ENCODE measurements around the gene TLL2. TPM values are rescaled to one million over a fixed set of nuclear protein-coding genes. Genes with fewer than 3 reads are reported as not detected.

Gene TLL2
- total and polyA plus RNA-seq, 12 donors: 0.10 to 0.40 (median 0.13) TPM; not detected in 6

DNA sequence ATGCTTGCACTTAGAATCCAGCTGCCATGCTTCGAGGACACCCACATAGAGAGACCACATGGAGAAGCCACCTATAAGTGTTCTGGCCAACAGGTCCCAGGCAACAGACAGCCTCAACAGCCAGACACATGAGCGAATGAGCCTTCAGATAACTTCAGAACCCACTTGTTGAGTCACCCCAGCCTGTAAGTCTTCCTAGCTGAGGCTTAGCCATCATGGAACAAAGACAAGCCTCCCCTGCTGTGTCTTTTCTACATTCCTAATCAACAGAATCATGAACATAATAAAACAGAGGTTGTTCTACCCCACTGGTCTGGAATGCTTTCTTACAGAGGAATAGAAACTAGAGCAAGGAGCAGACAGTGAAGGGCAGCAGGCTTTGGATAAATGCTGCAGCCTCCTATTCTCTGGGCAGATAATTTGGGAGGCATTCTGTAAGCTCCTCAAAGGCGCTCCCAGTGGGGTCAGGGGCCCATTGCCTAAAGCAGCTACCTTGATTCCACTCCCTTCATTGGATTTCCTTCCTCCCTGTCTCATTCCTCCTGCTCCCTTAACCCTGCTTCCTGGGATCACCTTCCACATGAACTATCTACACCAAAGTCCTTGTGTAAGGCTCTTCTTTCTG lies 4.6 kb downstream of the TLL2 start:
- TF ChIP-seq POLR2A (IDR thresholded peaks at IDR 0.05): no peak
- TF ChIP-seq, protein P1, sequence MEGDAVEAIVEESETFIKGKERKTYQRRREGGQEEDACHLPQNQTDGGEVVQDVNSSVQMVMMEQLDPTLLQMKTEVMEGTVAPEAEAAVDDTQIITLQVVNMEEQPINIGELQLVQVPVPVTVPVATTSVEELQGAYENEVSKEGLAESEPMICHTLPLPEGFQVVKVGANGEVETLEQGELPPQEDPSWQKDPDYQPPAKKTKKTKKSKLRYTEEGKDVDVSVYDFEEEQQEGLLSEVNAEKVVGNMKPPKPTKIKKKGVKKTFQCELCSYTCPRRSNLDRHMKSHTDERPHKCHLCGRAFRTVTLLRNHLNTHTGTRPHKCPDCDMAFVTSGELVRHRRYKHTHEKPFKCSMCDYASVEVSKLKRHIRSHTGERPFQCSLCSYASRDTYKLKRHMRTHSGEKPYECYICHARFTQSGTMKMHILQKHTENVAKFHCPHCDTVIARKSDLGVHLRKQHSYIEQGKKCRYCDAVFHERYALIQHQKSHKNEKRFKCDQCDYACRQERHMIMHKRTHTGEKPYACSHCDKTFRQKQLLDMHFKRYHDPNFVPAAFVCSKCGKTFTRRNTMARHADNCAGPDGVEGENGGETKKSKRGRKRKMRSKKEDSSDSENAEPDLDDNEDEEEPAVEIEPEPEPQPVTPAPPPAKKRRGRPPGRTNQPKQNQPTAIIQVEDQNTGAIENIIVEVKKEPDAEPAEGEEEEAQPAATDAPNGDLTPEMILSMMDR (IDR thresholded peaks at IDR 0.05): no peak
- Histone ChIP-seq H3K27me3 (no peaks in the 10 kb centered on the region), H3K4me3 (no peak overlapping the region), H3K36me3 (replicated peaks in 1 of 2) (no peaks in the 10 kb centered on the region), H3K4me1 (replicated peaks in 1 of 2) (peaks cover 18 to 19% of the 10 kb centered on the region in 2 donors), H3K27ac (no peak overlapping the region), H3K9me3 (replicated peaks in 1 of 3) (no peaks in the 10 kb centered on the region)
- intact Hi-C loops (cut with DNase I): loop anchor here in 1 of 2 donors (10.0 kb wide), 1 partner anchor 134 kb away; no protein-coding TSS in a partner anchor
- DNase-seq: no peak
- 82 to 87% (median 85%) methylated on average over 2 to 3 of the region's 3 CpGs for WGBS, 4 donors

DNA sequence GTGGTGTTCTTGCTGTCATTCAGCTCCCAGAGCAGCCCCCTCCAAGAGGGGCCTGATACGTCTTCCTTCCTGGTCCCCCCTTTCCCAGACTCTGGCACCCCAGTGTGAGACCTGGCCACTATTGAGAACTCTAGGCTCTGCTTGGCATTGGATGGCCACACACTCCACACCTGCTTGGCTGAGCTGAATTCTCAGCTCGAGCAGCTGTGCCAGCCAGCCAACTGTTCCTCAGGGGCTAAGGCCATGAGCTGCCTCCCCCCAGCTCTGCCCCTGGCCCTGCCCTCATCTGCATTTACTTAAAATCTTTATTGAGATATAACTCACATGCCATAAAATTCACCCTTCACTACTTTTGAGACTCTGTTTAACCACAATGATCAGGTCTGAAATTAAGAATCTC lies 6.7 kb downstream of the TLL2 start:
- H3K4me1 ChIP-seq (replicated peaks in 1 of 2): no peaks in the 10 kb centered on the region
- no peak overlapping the region for H3K27ac ChIP-seq
- no peak for DNase-seq
- TF ChIP-seq, protein P1 (IDR thresholded peaks at IDR 0.05): no peak
- no peak for TF ChIP-seq POLR2A (IDR thresholded peaks at IDR 0.05)
- H3K9me3 ChIP-seq (replicated peaks in 1 of 3): no peaks in the 10 kb centered on the region
- H3K36me3 ChIP-seq (replicated peaks in 1 of 2): no peaks in the 10 kb centered on the region
- no peak overlapping the region for H3K4me3 ChIP-seq
- intact Hi-C loops (cut with DNase I): loop anchor here in 1 of 2 donors (10.0 kb wide), 1 partner anchor 132 kb away; no protein-coding TSS in a partner anchor
- H3K27me3 ChIP-seq: no peaks in the 10 kb centered on the region
- WGBS, 4 donors: 78 to 85% (median 80%) methylated on average over 2 of the region's 2 CpGs

DNA sequence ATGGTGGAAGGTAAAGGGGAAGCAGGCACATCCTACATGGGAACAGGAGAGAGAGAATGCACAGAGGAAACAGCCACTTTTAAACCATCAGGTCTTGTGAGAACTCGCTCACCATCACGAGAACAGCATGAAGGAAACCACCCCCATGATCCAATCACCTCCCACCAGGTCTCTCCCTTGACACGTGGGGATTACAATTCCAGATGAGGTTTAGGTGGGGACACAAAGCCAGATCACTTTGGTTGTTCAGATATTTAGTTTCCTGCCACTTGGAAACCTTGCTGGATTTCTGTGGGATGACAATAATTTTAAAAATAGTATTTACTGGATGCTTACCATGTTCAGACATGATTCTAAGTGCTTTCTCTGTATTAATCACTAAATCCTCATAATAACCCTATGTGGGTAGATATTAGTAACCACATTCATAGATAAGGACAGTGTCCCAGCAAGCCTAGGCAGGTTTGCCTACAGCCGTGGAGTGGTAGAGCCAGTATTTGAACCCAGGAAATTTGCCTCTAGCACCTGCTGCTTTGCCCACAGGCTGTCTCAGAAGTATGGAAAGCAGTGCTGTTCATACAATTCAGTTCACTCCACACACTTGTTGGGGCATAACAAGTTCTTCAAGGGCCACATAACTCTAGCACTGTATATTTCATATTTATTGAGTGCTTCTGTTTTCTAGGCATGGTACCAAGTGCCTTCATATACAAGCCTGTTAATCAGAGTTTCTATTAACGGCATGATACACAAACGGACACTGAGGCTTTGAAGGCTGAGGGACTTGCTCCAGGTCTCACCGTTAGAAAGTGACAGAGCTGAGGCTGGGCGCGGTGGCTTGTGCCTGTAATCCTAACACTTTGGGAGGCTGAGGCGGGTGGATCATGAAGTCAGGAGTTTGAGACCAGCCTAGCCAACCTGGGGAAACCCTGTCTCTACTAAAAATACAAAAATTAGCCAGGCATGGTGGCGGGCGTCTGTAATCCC lies 8.3 kb downstream of the TLL2 start:
- no peak for TF ChIP-seq POLR2A (IDR thresholded peaks at IDR 0.05)
- TF ChIP-seq, protein P1 (IDR thresholded peaks at IDR 0.05): no peak
- Histone ChIP-seq H3K4me1 (replicated peaks in 1 of 2) (no peaks in the 10 kb centered on the region), H3K27me3 (no peaks in the 10 kb centered on the region), H3K9me3 (replicated peaks in 1 of 3) (no peaks in the 10 kb centered on the region), H3K36me3 (replicated peaks in 1 of 2) (no peaks in the 10 kb centered on the region), H3K4me3 (no peak overlapping the region), H3K27ac (no peak overlapping the region)
- WGBS, 4 donors: 76 to 89% (median 81%) methylated on average over 12 of the region's 12 CpGs
- no peak for DNase-seq
- intact Hi-C loops (cut with DNase I): loop anchor here in 1 of 2 donors (10.0 kb wide), 1 partner anchor 131 kb away; no protein-coding TSS in a partner anchor

Measured in adrenal gland (tissue), 12 donors.